ENCODE measurements around the gene TUBGCP4. TPM values are rescaled to one million over a fixed set of nuclear protein-coding genes. Genes with fewer than 3 reads are reported as not detected.

TUBGCP4 gene, protein sequence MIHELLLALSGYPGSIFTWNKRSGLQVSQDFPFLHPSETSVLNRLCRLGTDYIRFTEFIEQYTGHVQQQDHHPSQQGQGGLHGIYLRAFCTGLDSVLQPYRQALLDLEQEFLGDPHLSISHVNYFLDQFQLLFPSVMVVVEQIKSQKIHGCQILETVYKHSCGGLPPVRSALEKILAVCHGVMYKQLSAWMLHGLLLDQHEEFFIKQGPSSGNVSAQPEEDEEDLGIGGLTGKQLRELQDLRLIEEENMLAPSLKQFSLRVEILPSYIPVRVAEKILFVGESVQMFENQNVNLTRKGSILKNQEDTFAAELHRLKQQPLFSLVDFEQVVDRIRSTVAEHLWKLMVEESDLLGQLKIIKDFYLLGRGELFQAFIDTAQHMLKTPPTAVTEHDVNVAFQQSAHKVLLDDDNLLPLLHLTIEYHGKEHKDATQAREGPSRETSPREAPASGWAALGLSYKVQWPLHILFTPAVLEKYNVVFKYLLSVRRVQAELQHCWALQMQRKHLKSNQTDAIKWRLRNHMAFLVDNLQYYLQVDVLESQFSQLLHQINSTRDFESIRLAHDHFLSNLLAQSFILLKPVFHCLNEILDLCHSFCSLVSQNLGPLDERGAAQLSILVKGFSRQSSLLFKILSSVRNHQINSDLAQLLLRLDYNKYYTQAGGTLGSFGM
- polyA plus RNA-seq: 1 to 10 TPM; 3.6 to 5.2 (median 5.2) TPM

- WGBS, 3 donors: 2 to 3% (median 2%) methylated on average over 65 to 66 of the region's 66 CpGs
- no peak within 1 kb of the TSS for H3K27ac ChIP-seq (ENCODE audit: low read depth, low read length)
These were observed at the start of gene TUBGCP4, which contains the start of gene ZSCAN29 for GRCh38 chr15:43370975-43371974. TSS of gene TUBGCP4 (plus strand) at chr15:43371101. CDS start at chr15:43371355, 254 bp downstream. TSS of gene ZSCAN29 (minus strand) at chr15:43371043. CDS start at chr15:43369913, 1,130 bp downstream.

- no peak overlapping the region for H3K27ac ChIP-seq (ENCODE audit: low read depth, low read length)
- 69 to 70% (median 69%) methylated on average over 6 of the region's 6 CpGs for WGBS, 3 donors
These were observed 45.7 kb upstream of the TUBGCP4 start for GRCh38 chr15:43325039-43325684.

DNA sequence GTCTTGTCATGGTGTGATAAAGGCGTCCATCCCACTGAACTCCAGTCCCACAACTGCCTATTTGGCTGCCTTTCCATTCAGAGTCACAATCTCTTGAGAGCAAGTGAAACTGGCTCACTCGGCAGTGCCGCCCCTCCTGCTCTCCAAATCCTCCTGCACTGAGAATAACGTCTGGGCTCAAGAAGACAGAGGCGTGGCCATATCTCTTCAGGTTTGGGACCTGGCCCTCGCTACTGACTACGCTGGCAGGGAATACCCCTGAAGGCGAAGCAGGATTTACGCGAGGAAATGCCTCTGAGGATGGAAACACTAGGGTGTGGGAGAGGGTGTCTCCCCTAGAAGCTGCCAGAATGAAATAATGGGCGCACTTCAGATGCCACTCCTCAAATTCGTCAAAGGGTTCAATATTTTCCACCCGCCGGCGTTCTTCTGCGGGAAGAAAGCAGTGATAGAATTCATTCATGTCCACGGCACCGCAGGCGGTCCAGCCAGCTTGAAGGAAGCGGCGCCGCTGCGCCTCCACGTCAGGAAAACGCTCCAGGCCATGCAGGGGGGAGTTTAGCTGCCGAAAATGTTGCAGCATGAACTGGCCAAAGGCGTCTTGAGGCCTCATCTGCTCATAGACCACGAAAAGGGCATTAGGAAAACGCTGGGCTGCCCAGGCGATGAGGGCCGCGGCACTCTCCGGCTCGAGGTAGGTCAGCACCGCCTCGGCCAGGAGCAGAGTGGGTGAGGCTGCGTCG, 41.5 kb upstream of the TUBGCP4 start:
- 13 to 20% (median 16%) methylated on average over 34 to 38 of the region's 38 CpGs for WGBS, 3 donors
- H3K27ac ChIP-seq (ENCODE audit: low read depth, low read length): peak overlapping the region; percentile 91

DNA sequence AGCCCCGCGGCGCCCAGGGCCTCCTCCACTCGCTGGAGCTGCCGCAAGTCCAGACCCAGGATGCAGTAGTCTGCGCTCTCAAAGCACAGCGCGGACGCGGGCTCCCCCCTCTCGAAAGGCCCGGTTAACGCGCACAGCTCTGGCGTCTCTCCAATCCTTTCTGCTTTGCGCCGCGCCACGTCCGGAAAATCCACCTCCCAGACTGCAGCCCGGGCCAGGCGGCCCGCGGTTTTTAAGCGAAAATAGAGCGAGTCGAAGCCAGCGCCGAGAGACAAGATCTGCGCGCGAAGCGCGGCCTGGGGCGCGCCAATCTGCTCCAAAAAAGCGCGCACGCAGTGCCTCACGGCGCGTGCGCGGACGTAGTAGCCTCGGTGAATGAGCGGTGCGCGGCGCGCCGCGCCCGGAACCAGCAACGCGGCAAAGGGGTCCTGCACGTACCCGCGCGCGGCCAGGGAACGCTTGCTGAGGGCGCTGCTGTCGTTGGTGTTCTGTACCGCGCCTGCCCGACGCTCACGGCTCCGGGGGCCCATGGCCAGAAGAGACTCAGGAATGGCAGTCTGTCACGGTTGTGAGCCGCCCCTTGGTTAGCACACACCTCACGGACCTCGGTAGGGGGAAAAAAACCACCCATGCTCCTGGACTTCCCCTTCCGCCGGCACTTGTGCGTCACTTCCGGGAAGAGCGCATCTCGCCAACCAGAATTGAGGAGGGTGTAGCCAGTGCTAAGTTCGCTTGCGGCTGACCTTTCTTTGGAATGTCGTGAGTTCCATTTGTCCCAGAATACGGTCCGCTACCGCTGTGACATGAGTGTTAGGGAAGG, 40.7 kb upstream of the TUBGCP4 start, which contains the start of gene LCMT2:
Gene LCMT2 (minus strand): TSS at position 614 of the 820 bp plus-strand sequence. CDS start 84 bp downstream, at position 530.
- peak within 1 kb of the TSS; percentile 91 for H3K27ac ChIP-seq (ENCODE audit: low read depth, low read length)
- 0 to 1% (median 0%) methylated on average over 75 to 86 of the region's 86 CpGs for WGBS, 3 donors

- 2 to 6% (median 3%) methylated on average over 7 of the region's 7 CpGs for WGBS, 3 donors
- H3K27ac ChIP-seq (ENCODE audit: low read depth, low read length): no peak overlapping the region
These were observed 40.2 kb upstream of the TUBGCP4 start for GRCh38 chr15:43330780-43331087.

DNA sequence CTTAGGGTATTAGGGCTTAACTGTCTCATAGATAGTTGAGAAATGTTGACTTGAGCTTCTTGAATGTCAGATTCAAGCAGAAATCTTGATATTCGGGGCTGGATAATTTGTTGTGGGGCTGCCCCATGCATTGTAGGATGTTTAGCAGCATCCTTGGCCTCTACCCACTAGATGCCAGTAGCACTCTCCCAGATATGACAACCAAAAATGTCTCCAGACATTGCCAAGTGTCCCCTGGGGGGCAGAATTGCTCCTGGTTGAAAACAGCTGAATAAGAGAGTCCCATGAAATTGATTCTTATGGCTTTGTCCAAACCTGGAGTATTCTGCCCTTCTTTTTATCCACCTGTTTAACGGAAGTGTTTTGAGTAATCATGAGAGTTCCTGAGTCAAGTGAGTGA, 24.6 kb upstream of the TUBGCP4 start:
- no peak overlapping the region for H3K27ac ChIP-seq (ENCODE audit: low read depth, low read length)
- 83 to 94% (median 91%) methylated on average over 2 of the region's 2 CpGs for WGBS, 3 donors

- 83 to 90% (median 89%) methylated on average over 3 of the region's 3 CpGs for WGBS, 3 donors
- H3K27ac ChIP-seq (ENCODE audit: low read depth, low read length): no peak overlapping the region
These were observed 23.8 kb upstream of the TUBGCP4 start for GRCh38 chr15:43347114-43347513.

DNA sequence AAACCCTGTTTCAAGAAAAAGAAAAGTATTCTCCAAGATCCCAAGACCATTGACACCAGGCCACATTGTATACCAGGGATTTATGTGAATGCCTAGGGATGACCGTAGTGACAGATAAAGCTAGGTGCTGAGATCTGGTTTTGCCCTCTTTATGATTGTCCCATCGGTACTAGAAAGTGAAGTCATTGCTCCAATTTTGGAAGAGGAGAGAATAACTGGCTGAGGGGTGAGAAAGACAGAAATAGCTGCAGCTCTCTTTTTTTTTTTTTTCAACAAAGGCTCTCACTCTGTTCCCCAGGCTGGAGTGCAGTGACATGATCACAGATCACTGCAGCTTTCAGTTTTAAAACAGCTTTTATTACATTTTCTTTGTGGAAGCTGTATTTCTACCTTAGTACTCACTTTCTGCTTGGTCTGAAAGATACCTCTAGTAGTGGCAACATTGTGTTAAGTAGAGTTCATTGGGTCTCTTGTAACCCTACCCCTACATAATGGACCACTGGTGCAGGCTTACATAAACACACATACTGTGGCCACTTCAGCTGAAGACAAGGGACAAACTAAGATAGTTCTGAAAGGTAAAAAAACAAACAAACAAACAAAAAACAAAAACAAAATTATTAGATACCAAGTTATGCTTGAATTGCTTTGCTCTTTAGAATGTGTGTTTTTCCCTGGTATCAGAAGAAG, 18.1 kb upstream of the TUBGCP4 start:
- H3K27ac ChIP-seq (ENCODE audit: low read depth, low read length): no peak overlapping the region
- 83 to 95% (median 89%) methylated on average over 2 of the region's 2 CpGs for WGBS, 3 donors

DNA sequence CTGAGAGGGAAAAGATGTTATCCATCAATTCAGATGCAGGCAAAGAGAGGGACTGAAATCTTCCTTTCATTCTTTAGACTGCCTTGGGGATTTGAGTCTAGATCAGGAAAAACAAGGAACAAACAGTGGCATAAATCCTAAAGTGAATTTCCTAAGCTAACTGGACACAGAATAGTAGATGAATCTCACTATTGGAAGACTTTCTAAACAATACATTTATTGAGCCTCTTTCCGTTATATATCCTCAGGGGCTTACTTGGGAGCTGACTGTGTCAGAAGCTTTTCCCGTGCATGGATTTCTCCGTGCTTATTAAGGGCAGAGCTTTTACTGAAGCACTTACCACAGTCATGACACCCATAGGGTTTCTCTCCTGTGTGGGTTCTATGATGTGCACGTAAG, 10.1 kb upstream of the TUBGCP4 start:
- no peak overlapping the region for H3K27ac ChIP-seq (ENCODE audit: low read depth, low read length)
- 84 to 95% (median 91%) methylated on average over 4 of the region's 4 CpGs for WGBS, 3 donors

GRCh38 chr15:43361313-43361903, 9.5 kb upstream of the TUBGCP4 start:
- 97 to 99% (median 98%) methylated on average over 7 of the region's 7 CpGs for WGBS, 3 donors
- no peak overlapping the region for H3K27ac ChIP-seq (ENCODE audit: low read depth, low read length)

DNA sequence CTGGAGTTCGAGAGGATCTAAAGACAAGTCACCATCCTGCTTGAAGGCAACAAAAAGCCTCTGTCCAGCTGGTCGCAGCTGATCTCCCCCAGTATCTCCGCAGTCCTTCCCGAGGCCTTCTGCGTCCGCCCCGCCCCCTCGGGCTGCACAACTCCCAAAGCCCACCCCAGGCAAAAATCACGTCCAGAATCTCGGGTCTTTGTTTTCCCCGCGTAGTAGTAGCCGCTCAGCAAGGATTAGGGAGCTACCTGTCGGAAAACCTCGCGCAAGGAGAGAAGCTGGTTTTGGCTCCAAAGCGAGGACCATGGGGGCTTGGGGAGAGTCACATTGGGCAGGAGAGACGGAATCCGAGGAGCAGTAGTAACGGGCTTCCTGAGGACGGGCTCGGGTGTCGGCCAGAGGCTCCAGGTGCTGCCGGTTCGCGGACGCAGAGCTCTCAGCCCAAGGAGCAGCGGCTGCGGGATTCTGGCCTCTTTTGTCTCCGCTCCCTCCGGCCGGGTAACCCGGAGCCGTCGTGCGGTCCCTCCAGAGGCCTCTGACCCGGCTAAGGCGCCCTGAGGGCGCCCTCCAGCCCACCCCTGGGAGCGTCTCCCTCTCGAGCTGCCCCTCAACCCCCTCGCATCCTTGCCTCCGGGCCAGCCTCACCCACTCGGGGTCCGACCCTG, 459 bp upstream of the TUBGCP4 start:
- no peak overlapping the region for H3K27ac ChIP-seq (ENCODE audit: low read depth, low read length)
- WGBS, 3 donors: 0 to 2% (median 1%) methylated on average over 36 to 45 of the region's 45 CpGs

DNA sequence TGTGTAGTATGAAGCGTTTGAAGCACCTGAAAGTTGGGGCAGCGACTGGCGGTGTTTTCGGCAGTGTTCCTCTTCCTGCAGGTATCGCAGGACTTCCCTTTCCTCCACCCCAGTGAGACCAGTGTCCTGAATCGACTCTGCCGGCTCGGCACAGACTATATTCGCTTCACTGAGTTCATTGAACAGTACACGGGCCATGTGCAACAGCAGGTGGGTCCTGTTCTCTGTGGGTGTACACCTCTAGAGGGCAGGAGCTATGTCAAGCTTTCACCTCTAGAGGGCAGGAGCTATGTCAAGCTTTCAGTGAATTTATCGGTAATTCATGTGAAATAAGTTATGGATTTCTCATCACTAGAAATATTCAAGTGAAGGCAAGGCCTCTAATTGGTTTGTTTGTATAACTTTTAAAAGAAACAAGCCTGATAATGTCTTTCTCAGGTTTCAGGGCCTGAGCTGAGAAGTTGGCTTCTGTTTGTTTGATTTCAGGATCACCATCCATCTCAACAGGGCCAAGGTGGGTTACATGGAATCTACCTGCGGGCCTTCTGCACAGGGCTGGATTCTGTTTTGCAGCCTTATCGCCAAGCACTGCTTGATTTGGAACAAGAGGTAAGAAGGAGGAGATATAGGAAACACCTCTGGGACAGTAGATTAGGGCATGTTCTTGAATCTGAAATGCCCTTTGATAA, 5.3 kb downstream of the TUBGCP4 start:
- WGBS, 3 donors: 77 to 85% (median 84%) methylated on average over 13 of the region's 13 CpGs
- no peak overlapping the region for H3K27ac ChIP-seq (ENCODE audit: low read depth, low read length)

- H3K27ac ChIP-seq (ENCODE audit: low read depth, low read length): no peak overlapping the region
These were observed 7.7 kb downstream of the TUBGCP4 start for GRCh38 chr15:43378601-43379000.

DNA sequence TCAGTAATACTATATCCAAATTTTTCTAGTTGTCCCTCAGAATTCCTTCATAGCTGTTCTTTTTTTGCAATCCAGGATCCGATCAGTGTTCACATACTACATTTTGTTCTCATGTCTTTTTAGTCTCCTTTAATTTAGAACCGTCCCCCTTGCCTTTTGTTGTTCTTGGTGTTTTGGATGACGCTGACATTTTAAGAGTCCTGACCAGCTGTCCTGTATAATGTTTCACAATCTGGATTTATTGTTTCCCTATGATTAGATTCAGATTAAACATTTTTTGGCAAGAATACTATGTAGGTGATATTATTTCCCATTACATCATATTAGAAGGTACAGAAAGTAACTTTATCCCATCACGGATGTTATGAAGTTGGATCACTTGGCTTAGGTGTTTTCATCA, 11.4 kb downstream of the TUBGCP4 start:
- 92 to 95% (median 95%) methylated on average over 4 of the region's 4 CpGs for WGBS, 3 donors
- no peak overlapping the region for H3K27ac ChIP-seq (ENCODE audit: low read depth, low read length)

- 67 to 75% (median 70%) methylated on average over 2 of the region's 2 CpGs for WGBS, 3 donors
- no peak overlapping the region for H3K27ac ChIP-seq (ENCODE audit: low read depth, low read length)
These were observed 12.2 kb downstream of the TUBGCP4 start for GRCh38 chr15:43383070-43383469.
